Measurements from ENCODE around the gene SLC6A8. TPM values are rescaled to one million over a fixed set of nuclear protein-coding genes. Genes with fewer than 3 reads are reported as not detected.
"Not testable (repeated sequence)": the region's sequence is repeated elsewhere in the genome, so short reads cannot be mapped to it uniquely, and the experiment has no call there.

The SLC6A8 gene
- total RNA-seq, 1 experiment from 2014 or later: 29.4 TPM

DNA sequence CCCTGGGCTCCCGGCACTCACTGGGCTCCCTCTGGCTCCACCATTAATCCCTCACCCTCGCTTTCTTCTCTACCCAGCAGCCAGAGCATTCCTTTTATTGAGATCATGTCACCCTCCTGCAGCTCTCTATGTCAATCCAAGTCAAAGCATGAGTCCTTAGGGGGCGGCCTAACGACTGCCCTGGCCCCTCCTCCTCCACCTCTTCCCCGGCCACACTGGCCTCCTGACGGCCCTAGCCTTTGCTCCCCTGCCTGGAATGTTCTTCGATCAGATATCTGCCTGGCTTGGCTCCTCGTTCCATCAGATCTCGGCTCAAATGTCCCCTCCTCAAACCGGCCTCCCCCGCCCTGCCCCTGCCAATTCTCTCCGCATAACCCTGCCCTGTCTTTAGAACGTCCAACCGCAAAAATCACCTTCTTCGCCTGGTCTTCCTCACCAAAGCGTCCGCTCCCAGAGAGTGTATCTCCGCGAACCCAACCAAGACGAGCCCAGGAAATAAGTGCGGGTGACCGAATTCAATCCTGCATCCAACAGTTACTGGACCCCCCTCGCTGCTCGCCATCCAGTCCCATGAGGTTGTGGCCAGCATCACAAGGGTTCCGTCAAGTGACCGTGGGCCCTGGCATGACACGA is 13.4 kb upstream of the SLC6A8 start:
- Histone ChIP-seq H3K36me3 (replicated peaks; ENCODE audit: control insufficient read depth, insufficient read depth, low read length) (no peaks in the 10 kb centered on the region), H3K4me3 (ENCODE audit: insufficient read depth, low read depth, low read length) (no peak overlapping the region), H3K27me3 (ENCODE audit: control insufficient read depth, insufficient read depth, low read length) (peaks cover 4% of the 10 kb centered on the region; the same call in 1 of the 2 replicates)
- peak; percentile 66 for DNase-seq

GRCh38 chrX:153681175-153681574 is 6.6 kb upstream of the SLC6A8 start:
- H3K36me3 ChIP-seq (replicated peaks; ENCODE audit: control insufficient read depth, insufficient read depth, low read length): no peaks in the 10 kb centered on the region
- H3K4me3 ChIP-seq (ENCODE audit: insufficient read depth, low read depth, low read length): no peak overlapping the region
- H3K27me3 ChIP-seq (ENCODE audit: control insufficient read depth, insufficient read depth, low read length): no peaks in the 10 kb centered on the region
- DNase-seq: peak; percentile 17

DNA sequence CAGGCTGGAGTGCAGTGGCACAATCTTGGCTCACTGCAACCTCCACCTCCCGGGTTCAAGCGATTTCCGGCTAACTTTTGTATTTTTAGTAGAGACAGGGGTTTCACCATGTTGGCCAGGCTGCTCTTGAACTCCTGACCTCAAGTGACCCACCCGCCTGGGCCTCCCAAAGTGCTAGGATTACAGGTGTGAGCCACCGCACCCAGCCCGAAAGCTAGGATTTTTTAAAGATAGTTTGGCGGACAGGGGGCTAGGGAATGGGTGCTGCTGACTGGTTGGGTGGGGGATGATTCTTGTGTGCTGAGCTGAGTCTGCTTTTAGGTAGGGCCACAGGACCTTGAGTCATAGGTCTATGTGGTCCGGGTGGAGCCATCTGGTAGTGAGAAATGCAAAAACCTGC is 4.2 kb upstream of the SLC6A8 start:
- H3K27me3 ChIP-seq (ENCODE audit: control insufficient read depth, insufficient read depth, low read length); DNase-seq; H3K36me3 ChIP-seq (replicated peaks; ENCODE audit: control insufficient read depth, insufficient read depth, low read length); H3K4me3 ChIP-seq (ENCODE audit: insufficient read depth, low read depth, low read length): not testable (repeated sequence)

- H3K4me3 ChIP-seq (ENCODE audit: insufficient read depth, low read depth, low read length): no peak overlapping the region
- H3K36me3 ChIP-seq (replicated peaks; ENCODE audit: control insufficient read depth, insufficient read depth, low read length): no peaks in the 10 kb centered on the region
- peak; percentile 85 for DNase-seq
- no peaks in the 10 kb centered on the region for H3K27me3 ChIP-seq (ENCODE audit: control insufficient read depth, insufficient read depth, low read length)
Measured at GRCh38 chrX:153684467-153685155, 3.1 kb upstream of the SLC6A8 start.

DNA sequence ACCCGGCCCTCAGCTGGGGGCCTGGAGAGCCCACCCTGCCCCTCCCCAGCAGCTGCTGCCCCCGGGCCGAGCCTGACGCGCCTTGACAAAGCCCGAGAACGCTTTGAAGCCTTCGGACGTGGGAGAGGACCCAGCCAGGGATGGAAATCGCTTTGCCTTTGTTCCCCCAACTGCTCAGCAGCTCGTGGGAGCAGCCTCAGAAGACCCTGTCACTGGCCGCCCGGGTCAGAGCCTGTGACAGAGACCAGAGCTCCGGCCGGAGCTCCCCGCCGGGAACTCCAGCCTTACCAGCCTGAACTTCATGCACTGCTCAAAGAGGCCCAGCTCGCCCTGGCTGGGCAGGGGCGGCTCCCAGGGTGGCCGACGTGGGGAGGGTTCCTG is 2.6 kb upstream of the SLC6A8 start:
- Histone ChIP-seq H3K4me3 (ENCODE audit: insufficient read depth, low read depth, low read length) (no peak overlapping the region), H3K27me3 (ENCODE audit: control insufficient read depth, insufficient read depth, low read length) (no peaks in the 10 kb centered on the region), H3K36me3 (replicated peaks; ENCODE audit: control insufficient read depth, insufficient read depth, low read length) (no peaks in the 10 kb centered on the region)
- no peak for DNase-seq

DNA sequence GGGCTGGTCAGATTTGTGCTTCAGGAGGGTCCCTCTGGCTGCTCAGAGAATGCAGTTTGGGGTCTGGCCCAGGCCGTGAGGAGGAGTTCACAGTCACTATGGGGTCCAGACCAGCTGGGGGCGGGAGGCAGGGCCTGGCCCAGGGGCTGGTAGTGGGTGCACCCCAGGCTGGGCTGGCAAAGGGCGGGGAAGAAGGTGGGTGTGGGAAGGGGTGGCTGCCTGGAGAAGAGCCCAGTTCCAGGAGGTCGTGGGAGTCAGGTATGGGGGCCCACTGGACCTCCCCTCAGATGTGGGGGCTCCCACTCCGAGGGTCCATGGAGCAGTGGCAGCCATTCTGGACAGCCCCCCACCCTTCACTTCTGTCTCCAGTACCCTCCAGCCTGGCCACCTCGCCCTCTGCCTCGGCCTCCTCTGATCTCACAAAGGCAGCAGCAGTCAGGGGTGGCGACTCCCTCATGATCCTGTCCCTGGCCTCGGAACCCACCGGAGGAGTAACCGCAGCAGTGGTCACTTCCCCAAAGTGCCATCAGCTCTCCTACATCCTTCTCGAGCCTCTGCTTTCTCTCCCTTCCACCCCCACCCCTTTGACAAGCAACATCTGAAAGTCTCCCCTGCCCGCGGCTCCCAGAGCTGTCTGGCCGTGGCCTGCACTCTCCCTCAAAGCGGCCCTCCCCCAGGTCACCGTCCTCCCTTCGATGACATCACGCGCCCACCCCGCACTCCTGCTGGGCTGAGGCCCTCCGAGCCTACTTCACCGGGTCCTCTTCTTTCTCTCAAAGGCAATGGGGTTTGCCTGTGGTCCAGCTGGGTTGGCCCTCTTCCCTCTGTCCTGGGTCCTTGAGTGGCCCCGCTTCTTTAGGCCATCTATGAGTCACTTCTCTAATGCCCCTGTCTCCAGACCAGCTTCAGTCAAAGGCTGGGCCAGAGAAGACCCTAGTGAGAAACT is 1.7 kb upstream of the SLC6A8 start:
- no peak for DNase-seq
- H3K36me3 ChIP-seq (replicated peaks; ENCODE audit: control insufficient read depth, insufficient read depth, low read length): no peaks in the 10 kb centered on the region
- no peak overlapping the region for H3K4me3 ChIP-seq (ENCODE audit: insufficient read depth, low read depth, low read length)

DNA sequence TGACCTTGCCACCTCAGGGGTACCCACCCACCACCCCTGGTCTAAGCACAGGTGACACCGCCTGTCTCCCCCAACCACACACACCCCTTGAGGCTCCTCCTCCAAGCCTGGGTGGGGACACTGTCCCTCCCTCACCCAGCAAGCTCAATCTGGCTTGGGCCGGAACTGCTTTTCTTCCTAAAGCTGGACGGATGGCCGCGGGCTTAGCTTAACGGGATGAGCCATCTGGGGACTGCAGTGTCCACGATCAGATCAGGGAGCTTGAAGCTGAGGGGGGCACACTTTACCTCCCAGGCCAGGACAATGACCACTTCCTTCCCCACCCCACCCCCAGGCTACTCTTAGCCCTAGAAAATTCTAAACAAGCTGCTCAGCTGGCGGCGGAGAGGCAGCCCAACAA is 1.0 kb upstream of the SLC6A8 start:
- H3K4me3 ChIP-seq (ENCODE audit: insufficient read depth, low read depth, low read length): no peak overlapping the region
- DNase-seq: no peak

More for the DNA sequence above, 1.7 kb upstream of the SLC6A8 start:
- H3K27me3 ChIP-seq (ENCODE audit: control insufficient read depth, insufficient read depth, low read length): no peaks in the 10 kb centered on the region

DNA sequence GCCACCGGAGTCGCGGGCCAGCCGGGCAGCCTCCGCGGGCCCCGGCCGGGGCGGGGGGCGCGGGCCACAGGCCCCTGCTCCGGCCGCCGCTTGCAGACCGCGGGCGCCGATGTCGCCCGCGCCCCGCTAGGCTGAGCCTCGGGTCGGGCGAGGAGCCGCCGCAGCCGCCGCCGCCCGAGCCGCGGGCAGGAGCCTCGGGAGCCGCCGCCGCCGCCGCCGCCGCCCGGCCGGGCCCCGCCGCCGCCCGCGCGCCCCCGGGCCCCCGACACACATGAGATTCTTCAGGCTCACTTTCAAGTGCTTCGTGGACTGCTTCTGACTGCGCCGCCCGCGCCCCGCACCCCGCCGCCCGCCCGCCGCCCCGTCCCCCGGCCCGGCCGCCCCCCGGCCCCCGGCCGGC is 345 bp downstream of the SLC6A8 start:
- no peak for DNase-seq
- H3K27me3 ChIP-seq (ENCODE audit: control insufficient read depth, insufficient read depth, low read length): no peaks in the 10 kb centered on the region
- H3K36me3 ChIP-seq (replicated peaks; ENCODE audit: control insufficient read depth, insufficient read depth, low read length): no peaks in the 10 kb centered on the region
- H3K4me3 ChIP-seq (ENCODE audit: insufficient read depth, low read depth, low read length): no peak overlapping the region

More for the DNA sequence above, 1.0 kb upstream of the SLC6A8 start:
- Histone ChIP-seq H3K36me3 (replicated peaks; ENCODE audit: control insufficient read depth, insufficient read depth, low read length) (no peaks in the 10 kb centered on the region), H3K27me3 (ENCODE audit: control insufficient read depth, insufficient read depth, low read length) (no peaks in the 10 kb centered on the region)

DNA sequence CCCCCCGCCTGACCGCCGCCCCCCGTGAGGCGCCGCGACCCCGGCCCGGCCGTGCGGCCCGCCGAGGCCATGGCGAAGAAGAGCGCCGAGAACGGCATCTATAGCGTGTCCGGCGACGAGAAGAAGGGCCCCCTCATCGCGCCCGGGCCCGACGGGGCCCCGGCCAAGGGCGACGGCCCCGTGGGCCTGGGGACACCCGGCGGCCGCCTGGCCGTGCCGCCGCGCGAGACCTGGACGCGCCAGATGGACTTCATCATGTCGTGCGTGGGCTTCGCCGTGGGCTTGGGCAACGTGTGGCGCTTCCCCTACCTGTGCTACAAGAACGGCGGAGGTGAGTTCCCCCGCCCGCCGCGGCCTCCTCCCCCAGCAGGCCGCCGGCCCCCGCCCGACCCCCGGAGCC is 780 bp downstream of the SLC6A8 start:
- H3K36me3 ChIP-seq (replicated peaks; ENCODE audit: control insufficient read depth, insufficient read depth, low read length): no peaks in the 10 kb centered on the region
- peak overlapping the region; percentile 45 for H3K4me3 ChIP-seq (ENCODE audit: insufficient read depth, low read depth, low read length)
- DNase-seq: no peak
- no peaks in the 10 kb centered on the region for H3K27me3 ChIP-seq (ENCODE audit: control insufficient read depth, insufficient read depth, low read length)

DNA sequence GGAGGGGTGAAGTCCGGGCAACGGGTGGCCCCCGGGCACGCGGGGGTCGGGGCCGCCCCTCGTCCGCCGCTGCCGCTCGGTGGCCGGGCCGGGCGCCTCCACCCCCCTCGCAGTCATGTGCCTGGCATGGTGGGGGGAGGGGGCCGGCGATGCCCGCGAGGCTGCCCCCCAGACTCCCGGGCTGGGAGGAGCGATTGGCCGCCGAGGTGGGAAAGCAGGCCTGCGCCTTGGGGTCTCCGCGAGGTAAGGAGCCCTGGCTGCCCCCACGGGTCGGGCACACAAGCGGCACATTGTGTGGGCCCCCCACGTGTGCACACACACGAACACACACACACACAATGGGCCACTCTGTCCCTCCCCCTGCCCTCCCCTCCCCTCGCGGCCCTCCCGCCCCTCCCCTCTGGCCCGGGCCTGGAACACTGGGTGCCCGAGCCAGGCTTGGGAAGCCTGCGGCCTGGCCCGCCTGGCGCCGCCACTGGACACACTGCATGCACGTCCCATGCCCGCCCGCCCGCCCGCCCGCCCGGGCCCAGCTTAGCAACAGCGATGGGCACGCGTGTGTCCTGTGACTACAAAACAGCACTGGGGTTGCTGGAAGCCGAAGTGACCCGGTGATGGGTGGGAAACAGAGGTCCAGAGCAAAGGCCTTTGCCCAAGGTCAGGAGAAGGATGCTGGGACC is 1.3 kb downstream of the SLC6A8 start:
- DNase-seq: peak; percentile 77

GRCh38 chrX:153689654-153690465 is 2.1 kb downstream of the SLC6A8 start:
- DNase-seq: peak; percentile 82
- no peaks in the 10 kb centered on the region for H3K36me3 ChIP-seq (replicated peaks; ENCODE audit: control insufficient read depth, insufficient read depth, low read length)
- peak overlapping the region; percentile 21; the same call in 1 of the 2 replicates for H3K4me3 ChIP-seq (ENCODE audit: insufficient read depth, low read depth, low read length)

More for the DNA sequence above, 1.3 kb downstream of the SLC6A8 start:
- Histone ChIP-seq H3K36me3 (replicated peaks; ENCODE audit: control insufficient read depth, insufficient read depth, low read length) (no peaks in the 10 kb centered on the region), H3K4me3 (ENCODE audit: insufficient read depth, low read depth, low read length) (peak overlapping the region; percentile 45), H3K27me3 (ENCODE audit: control insufficient read depth, insufficient read depth, low read length) (no peaks in the 10 kb centered on the region)

DNA sequence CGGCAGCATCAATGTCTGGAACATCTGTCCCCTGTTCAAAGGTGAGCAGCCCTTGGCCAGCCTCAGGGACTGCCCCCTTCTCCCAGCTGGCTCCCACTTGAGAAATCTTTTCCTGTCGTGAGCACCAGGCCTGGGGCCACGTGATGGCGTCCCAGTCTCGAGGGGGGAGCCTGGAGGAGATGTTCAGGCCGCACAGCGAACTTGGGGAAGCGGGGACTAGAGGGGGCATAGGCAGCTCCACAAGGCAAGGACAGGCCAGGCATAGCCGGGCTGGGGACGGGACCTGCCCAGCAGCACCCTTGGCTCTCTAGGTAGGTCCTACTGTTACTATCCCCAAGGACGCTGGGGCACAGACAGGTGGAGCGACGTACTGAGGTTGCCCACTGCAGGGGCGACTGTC is 2.7 kb downstream of the SLC6A8 start:
- Histone ChIP-seq H3K27me3 (ENCODE audit: control insufficient read depth, insufficient read depth, low read length) (no peaks in the 10 kb centered on the region), H3K4me3 (ENCODE audit: insufficient read depth, low read depth, low read length) (no peak overlapping the region), H3K36me3 (replicated peaks; ENCODE audit: control insufficient read depth, insufficient read depth, low read length) (no peaks in the 10 kb centered on the region)
- no peak for DNase-seq

More at GRCh38 chrX:153689654-153690465, 2.1 kb downstream of the SLC6A8 start:
- H3K27me3 ChIP-seq (ENCODE audit: control insufficient read depth, insufficient read depth, low read length): no peaks in the 10 kb centered on the region

DNA sequence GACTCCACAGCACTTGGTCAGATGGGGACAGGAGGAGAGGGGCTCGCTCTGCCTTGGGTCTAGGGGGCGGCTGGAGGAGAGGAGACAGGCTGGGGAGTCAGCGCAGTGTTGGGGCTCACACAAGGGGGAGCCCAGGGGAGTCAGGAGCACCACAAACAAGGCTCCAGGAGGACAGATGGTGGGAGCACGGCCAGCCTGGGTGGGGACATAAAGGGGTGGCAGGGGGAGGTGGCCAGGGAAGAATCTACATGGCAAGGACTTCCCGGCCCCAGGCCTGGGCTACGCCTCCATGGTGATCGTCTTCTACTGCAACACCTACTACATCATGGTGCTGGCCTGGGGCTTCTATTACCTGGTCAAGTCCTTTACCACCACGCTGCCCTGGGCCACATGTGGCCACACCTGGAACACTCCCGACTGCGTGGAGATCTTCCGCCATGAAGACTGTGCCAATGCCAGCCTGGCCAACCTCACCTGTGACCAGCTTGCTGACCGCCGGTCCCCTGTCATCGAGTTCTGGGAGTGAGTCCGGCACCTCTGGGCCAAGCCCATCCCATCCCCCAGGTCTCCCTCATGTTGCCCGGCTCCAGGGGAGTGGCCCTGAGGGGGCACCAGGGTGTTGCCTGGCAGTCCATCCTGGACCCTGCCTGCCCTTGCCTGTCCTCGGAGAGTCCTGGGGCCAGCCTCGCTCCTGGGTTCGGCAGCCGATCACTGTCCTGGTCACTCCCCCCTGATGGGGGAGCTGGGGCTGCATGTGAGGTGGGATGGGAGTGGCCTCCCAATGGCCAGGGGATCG is 3.5 kb downstream of the SLC6A8 start:
- H3K27me3 ChIP-seq (ENCODE audit: control insufficient read depth, insufficient read depth, low read length); H3K4me3 ChIP-seq (ENCODE audit: insufficient read depth, low read depth, low read length); H3K36me3 ChIP-seq (replicated peaks; ENCODE audit: control insufficient read depth, insufficient read depth, low read length); DNase-seq: not testable (repeated sequence)

Data from H7 (cell line).